GM23248 (cell line): ENCODE results near the gene RND2. TPM values are rescaled to one million over a fixed set of nuclear protein-coding genes. Genes with fewer than 3 reads are reported as not detected.

Experiments
- DNase-seq: peaks from one replicate; pipeline ENCODE4 v3.0.0-alpha.2; 2015
- H2AFZ ChIP-seq: fragments of 200-600 bp; sonication (generic); 2 replicates; pipeline ENCODE4 v1.6.1; 2016; ENCODE audit warnings: antibody characterized with exemption
- H3F3A ChIP-seq: fragments of 200-600 bp; sonication (generic); 2 replicates; pipeline ENCODE4 v1.6.1; 2016; ENCODE audit warnings: mild to moderate bottlenecking, antibody characterized with exemption, mixed run types; ENCODE audit not compliant: insufficient read depth
- H3K27ac ChIP-seq: fragments of 200-600 bp; sonication (generic); 2 replicates; pipeline ENCODE4 v1.5.1; 2016; ENCODE audit warnings: mild to moderate bottlenecking
- H3K27me3 ChIP-seq: fragments of 200-600 bp; sonication (generic); replicated peaks from 2 replicates; pipeline ENCODE4 v1.6.1; 2016; ENCODE audit warnings: mild to moderate bottlenecking; ENCODE audit not compliant: insufficient read depth
- H3K36me3 ChIP-seq: fragments of 200-600 bp; sonication (generic); 2 replicates; pipeline ENCODE4 v1.6.1; 2016; ENCODE audit warnings: low read depth, mild to moderate bottlenecking
- H3K4me1 ChIP-seq: fragments of 200-600 bp; sonication (generic); 2 replicates; pipeline ENCODE4 v1.6.1; 2016; ENCODE audit warnings: mild to moderate bottlenecking; ENCODE audit not compliant: insufficient read depth
- H3K4me2 ChIP-seq: fragments of 200-600 bp; sonication (generic); one replicate; pipeline ENCODE4 v1.6.1; 2016; ENCODE audit warnings: mild to moderate bottlenecking; ENCODE audit not compliant: unreplicated experiment
- H3K4me3 ChIP-seq: fragments of 200-600 bp; sonication (generic); 2 replicates; pipeline ENCODE4 v1.5.1; 2016; ENCODE audit warnings: mild to moderate bottlenecking
- H3K79me2 ChIP-seq: fragments of 200-600 bp; sonication (generic); 2 replicates; pipeline ENCODE4 v1.6.1; 2016; ENCODE audit warnings: mild to moderate bottlenecking; ENCODE audit not compliant: insufficient read depth
- H3K9ac ChIP-seq: fragments of 200-600 bp; sonication (generic); 2 replicates; pipeline ENCODE4 v1.6.1; 2016; ENCODE audit warnings: mild to moderate bottlenecking
- H3K9me2 ChIP-seq: fragments of 200-600 bp; sonication (generic); 2 replicates; pipeline ENCODE4 v1.6.1; 2016; ENCODE audit warnings: mixed run types, mild to moderate bottlenecking, moderate library complexity; ENCODE audit not compliant: insufficient read depth
- H3K9me3 ChIP-seq: fragments of 200-600 bp; sonication (generic); one replicate; pipeline ENCODE4 v1.6.1; 2017; ENCODE audit warnings: low read depth
- H4K20me1 ChIP-seq: fragments of 200-600 bp; sonication (generic); 2 replicates; pipeline ENCODE4 v1.6.0; 2016; ENCODE audit not compliant: insufficient read depth
- EZH2 ChIP-seq: fragments of 200-600 bp; sonication (generic); IDR thresholded peaks from 2 replicates; pipeline ENCODE4 v1.6.1; 2018; ENCODE audit warnings: antibody characterized with exemption, mild to moderate bottlenecking; ENCODE audit not compliant: insufficient read depth, poor library complexity, severe bottlenecking
- EZH2phosphoT487 ChIP-seq: fragments of 200-600 bp; sonication (generic); IDR thresholded peaks from 2 replicates; pipeline ENCODE4 v1.6.1; 2018; ENCODE audit warnings: antibody characterized with exemption, moderate library complexity, mild to moderate bottlenecking, low read depth; ENCODE audit not compliant: insufficient read depth
- WGBS, 2 experiments: methylation state at CpG; one replicate each; pipeline ENCODE4 v1.1.6; 2015 to 2017; ENCODE audit warnings: low lambda C conversion rate in 2 of 2, low coverage in 1 of 2; ENCODE audit errors: missing lambda C conversion rate in 2 of 2; 5-methylcytosine and 5-hydroxymethylcytosine counted together
- in situ Hi-C: fragments of 300-500 bp; cut with MboI; formaldehyde crosslinking; loops from 2 replicates; pipeline ENCODE4 v1.15.0; 2020
- polyA plus RNA-seq: library from polyadenylated mRNA; unstranded; fragments of >200 nt; fragmentation: Nextera tagmentation; extraction: Ambion mirVana; gene quantifications from 2 replicates; pipeline ENCODE4 v1.2.1, GENCODE V29; 2016
- total RNA-seq: library from RNA; depleted of rRNA; stranded (reverse); fragments of >200 nt; shearing (Covaris generic); gene quantifications from 2 replicates; pipeline ENCODE4 v1.2.3, GENCODE V29; 2014; rRNA removed

The RND2 gene
- total and polyA plus RNA-seq, 2 experiments from 2014 or later, result 0.11 to 0.30 TPM

DNA sequence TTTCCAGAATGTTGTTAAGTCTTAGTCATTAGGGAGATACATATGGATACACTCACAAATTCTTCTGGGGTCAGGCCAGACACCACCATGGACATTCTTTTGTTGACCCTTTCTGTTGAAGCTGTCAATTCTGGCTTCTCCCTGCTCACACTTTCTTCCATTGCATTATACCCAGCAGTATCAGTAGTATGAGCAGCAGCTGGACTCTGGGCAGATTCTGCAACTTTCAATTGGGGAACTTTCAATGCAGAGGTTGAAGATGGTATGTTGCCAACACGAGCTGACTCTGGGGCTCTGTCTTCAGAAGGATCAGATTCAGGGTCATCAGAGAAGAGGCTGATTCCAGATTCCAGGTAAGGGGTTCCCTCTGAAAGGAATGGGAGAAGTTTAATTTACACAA, 45.8 kb downstream of the RND2 start:
- no peak for TF ChIP-seq EZH2
- TF ChIP-seq EZH2phosphoT487, result no peak
- Histone ChIP-seq H3K27ac (no peak overlapping the region), H2AFZ (no peak overlapping the region), H3K4me2 (no peak overlapping the region), H3K9me3 (no peaks in the 10 kb centered on the region), H3K4me3 (no peak overlapping the region), H3K9me2 (0 out of 2 replicates have a peak, but pooled peaks cover 2% of the 10 kb centered on the region), H3F3A (no peaks in the 10 kb centered on the region), H3K36me3 (0 out of 2 replicates have a peak, but pooled peaks cover 4% of the 10 kb centered on the region), H4K20me1 (no peaks in the 10 kb centered on the region), H3K9ac (no peak overlapping the region), H3K27me3 (no peaks in the 10 kb centered on the region), H3K79me2 (no peaks in the 10 kb centered on the region), H3K4me1 (no peaks in the 10 kb centered on the region)
- WGBS, 2 experiments, result 90 to 95% methylated on average over 1 of the region's 1 CpG
- DNase-seq, result no peak
- in situ Hi-C loops, result no loop called here

DNA sequence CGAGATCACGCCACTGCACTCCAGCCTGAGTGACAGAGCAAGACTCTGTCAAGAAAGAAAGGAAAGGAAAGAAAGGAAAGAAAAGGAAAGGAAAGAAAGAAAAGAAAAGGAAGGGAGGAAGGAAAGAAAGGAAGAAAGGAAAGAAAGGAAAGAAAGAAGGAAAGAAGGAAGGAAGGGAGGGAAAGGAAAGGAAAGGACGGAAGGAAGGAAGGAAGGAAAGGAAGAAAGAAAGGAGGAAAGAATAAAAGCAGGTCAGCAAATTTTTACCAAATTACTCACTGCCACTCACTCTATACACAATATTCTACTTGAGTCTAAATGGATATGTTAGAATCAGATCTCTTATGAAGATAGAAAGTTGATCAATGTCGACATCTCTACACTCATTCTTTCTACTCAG, 49.8 kb downstream of the RND2 start:
- Histone ChIP-seq H3K4me3 (no peak overlapping the region), H3K27me3 (no peaks in the 10 kb centered on the region), H3K36me3 (0 out of 2 replicates have a peak, but pooled peaks cover 4% of the 10 kb centered on the region), H3K9me3 (no peaks in the 10 kb centered on the region), H3K27ac (no peak overlapping the region), H3K4me2 (no peak overlapping the region), H3K79me2 (no peaks in the 10 kb centered on the region), H4K20me1 (no peaks in the 10 kb centered on the region), H3F3A (no peaks in the 10 kb centered on the region), H2AFZ (no peak overlapping the region), H3K4me1 (no peaks in the 10 kb centered on the region), H3K9me2 (0 out of 2 replicates have a peak, but pooled peaks cover 2% of the 10 kb centered on the region), H3K9ac (no peak overlapping the region)
- DNase-seq, result no peak
- 90 to 92% methylated on average over 4 of the region's 4 CpGs for WGBS, 2 experiments
- TF ChIP-seq EZH2phosphoT487 (no peak), EZH2 (no peak)
- in situ Hi-C loops, result no loop called here

DNA sequence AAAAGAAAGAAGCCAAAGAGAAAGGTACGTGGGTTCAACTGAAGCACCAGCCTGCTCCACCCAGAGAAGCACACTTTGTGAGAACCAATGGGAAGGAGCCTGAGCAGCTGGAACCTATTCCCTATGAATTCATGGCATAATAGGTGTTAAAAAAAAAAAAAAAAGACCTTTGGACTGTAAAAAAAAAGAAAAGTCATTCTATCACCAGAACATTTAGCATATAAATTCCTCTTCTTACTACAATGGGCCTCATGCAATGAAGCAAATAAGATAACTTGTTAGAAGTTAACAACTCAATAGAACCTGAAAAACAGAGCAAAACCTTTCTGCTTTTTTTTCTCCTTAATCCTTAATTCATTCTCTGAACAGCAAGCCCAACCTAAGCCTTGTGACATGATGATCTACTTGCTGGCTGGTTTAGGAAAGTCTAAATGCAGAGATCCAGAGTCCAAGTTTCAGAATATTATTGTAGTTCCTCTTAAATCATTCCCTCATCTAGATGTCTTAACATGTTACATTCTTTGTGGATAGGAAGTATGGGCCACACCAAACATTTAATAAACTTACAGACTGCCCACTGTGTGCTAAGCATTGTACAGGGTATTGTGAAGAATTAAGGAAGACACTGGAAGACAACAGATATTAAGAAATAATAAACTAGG, 54.7 kb downstream of the RND2 start:
- H3K9me3 ChIP-seq, result no peaks in the 10 kb centered on the region
- H3K27ac ChIP-seq, result no peak overlapping the region
- H3K4me3 ChIP-seq, result no peak overlapping the region
- no peak overlapping the region for H2AFZ ChIP-seq
- peaks cover 8% of the 10 kb centered on the region for H3K4me1 ChIP-seq
- no peaks in the 10 kb centered on the region for H3K27me3 ChIP-seq
- H3K4me2 ChIP-seq, result no peak overlapping the region
- H3F3A ChIP-seq, result peaks cover 5% of the 10 kb centered on the region; the same call in 1 of the 2 replicates
- WGBS, 2 experiments, result 97 to 100% methylated on average over 1 of the region's 1 CpG
- no peak overlapping the region for H3K9ac ChIP-seq
- TF ChIP-seq EZH2phosphoT487, result no peak
- TF ChIP-seq EZH2, result no peak
- no peak for DNase-seq
- in situ Hi-C loops, result no loop called here
- no peaks in the 10 kb centered on the region for H4K20me1 ChIP-seq
- H3K9me2 ChIP-seq, result no peaks in the 10 kb centered on the region
- H3K36me3 ChIP-seq, result no peaks in the 10 kb centered on the region
- no peaks in the 10 kb centered on the region for H3K79me2 ChIP-seq

Other genes starting within 250 kb of the RND2 start
- gene WNK4, start 244.6 kb upstream of the RND2 start, total RNA-seq, result 3.0 and 3.4 TPM in 2 replicates
- 11.4 and 12.6 TPM in 2 replicates for gene WNK4, start 244.6 kb upstream of the RND2 start, polyA plus RNA-seq
- gene COA3, start 226.5 kb upstream of the RND2 start, total RNA-seq, result 39.1 and 48.0 TPM in 2 replicates
- 125 TPM in 2 replicates for gene COA3, start 226.5 kb upstream of the RND2 start, polyA plus RNA-seq
- not detected in 2 replicates for gene CNTD1, start 226.4 kb upstream of the RND2 start, total RNA-seq
- gene CNTD1, start 226.4 kb upstream of the RND2 start, polyA plus RNA-seq, result 0.14 and 0.71 TPM in 2 replicates
- 134 and 191 TPM in 2 replicates for gene BECN1, start 200.9 kb upstream of the RND2 start, total RNA-seq
- gene BECN1, start 200.9 kb upstream of the RND2 start, polyA plus RNA-seq, result 105 and 117 TPM in 2 replicates
- gene PSME3, start 191.8 kb upstream of the RND2 start, total RNA-seq, result 88.1 and 104 TPM in 2 replicates
- gene PSME3, start 191.8 kb upstream of the RND2 start, polyA plus RNA-seq, result 170 and 176 TPM in 2 replicates
- gene AOC2, start 180.7 kb upstream of the RND2 start, total RNA-seq, result 0.13 and 0.22 TPM in 2 replicates
- gene AOC2, start 180.7 kb upstream of the RND2 start, polyA plus RNA-seq, result 0.09 and 0.14 TPM in 2 replicates
- 0.13 TPM in 1 of 2 replicates, not detected in the other for gene AOC3, start 174.0 kb upstream of the RND2 start, total RNA-seq
- 0.05 TPM in 1 of 2 replicates, not detected in the other for gene AOC3, start 174.0 kb upstream of the RND2 start, polyA plus RNA-seq
- gene G6PC1, start 124.4 kb upstream of the RND2 start, total RNA-seq, result not detected in 2 replicates
- not detected in 2 replicates for gene G6PC1, start 124.4 kb upstream of the RND2 start, polyA plus RNA-seq
- 18.1 and 24.9 TPM in 2 replicates for gene AARSD1, start 60.8 kb upstream of the RND2 start, total RNA-seq
- 37.5 and 46.1 TPM in 2 replicates for gene AARSD1, start 60.8 kb upstream of the RND2 start, polyA plus RNA-seq
- not detected in 2 replicates for gene PTGES3L, start 45.2 kb upstream of the RND2 start, total RNA-seq
- gene PTGES3L, start 45.2 kb upstream of the RND2 start, polyA plus RNA-seq, result 0.62 and 0.90 TPM in 2 replicates
- gene RUNDC1, start 44.7 kb upstream of the RND2 start, total RNA-seq, result 6.4 and 8.0 TPM in 2 replicates
- gene RUNDC1, start 44.7 kb upstream of the RND2 start, polyA plus RNA-seq, result 7.6 and 9.3 TPM in 2 replicates
- 928 and 1,286 TPM in 2 replicates for gene RPL27, start 26.8 kb upstream of the RND2 start, total RNA-seq
- 1,038 and 1,095 TPM in 2 replicates for gene RPL27, start 26.8 kb upstream of the RND2 start, polyA plus RNA-seq
- 21.8 and 27.7 TPM in 2 replicates for gene IFI35, start 18.4 kb upstream of the RND2 start, total RNA-seq
- 23.3 and 27.6 TPM in 2 replicates for gene IFI35, start 18.4 kb upstream of the RND2 start, polyA plus RNA-seq
- 215 and 238 TPM in 2 replicates for gene VAT1, start 2.8 kb upstream of the RND2 start, total RNA-seq
- 223 and 243 TPM in 2 replicates for gene VAT1, start 2.8 kb upstream of the RND2 start, polyA plus RNA-seq
- 13.6 and 21.6 TPM in 2 replicates for gene BRCA1, start 100.1 kb downstream of the RND2 start, total RNA-seq
- gene BRCA1, start 100.1 kb downstream of the RND2 start, polyA plus RNA-seq, result 11.7 and 12.7 TPM in 2 replicates
- gene NBR1, start 146.0 kb downstream of the RND2 start, total RNA-seq, result 109 and 121 TPM in 2 replicates
- 71.5 and 71.6 TPM in 2 replicates for gene NBR1, start 146.0 kb downstream of the RND2 start, polyA plus RNA-seq
- 10.2 and 15.4 TPM in 2 replicates for gene TMEM106A, start 186.6 kb downstream of the RND2 start, total RNA-seq
- 5.1 and 5.9 TPM in 2 replicates for gene TMEM106A, start 186.6 kb downstream of the RND2 start, polyA plus RNA-seq
- gene CCDC200, start 203.4 kb downstream of the RND2 start, total RNA-seq, result not detected in 2 replicates
- gene CCDC200, start 203.4 kb downstream of the RND2 start, polyA plus RNA-seq, result 0.37 and 0.70 TPM in 2 replicates
- gene RNU2-1, start 208.7 kb downstream of the RND2 start, total RNA-seq, result not detected in 2 replicates
- 3.7 and 5.0 TPM in 2 replicates for gene RNU2-1, start 208.7 kb downstream of the RND2 start, polyA plus RNA-seq